Bronchial epithelial cell (primary cell): Measurements from ENCODE around the gene CCL8. TPM values are rescaled to one million over a fixed set of nuclear protein-coding genes. Genes with fewer than 3 reads are reported as not detected.

Experiments used
- DNase-seq: peaks from one replicate; pipeline ENCODE4 v3.0.0-alpha.2; 2010; ENCODE audit warnings: low read depth
- FAIRE-seq: peaks from 2 replicates; lab custom pipeline; 2011; peaks lifted over from hg19 to GRCh38; lab: Jason Lieb, UNC
- H3K27me3 ChIP-seq: 2 replicates; pipeline ENCODE4 v1.5.1; 2011; ENCODE audit warnings: low read length; ENCODE audit not compliant: control insufficient read depth, insufficient read depth
- H3K36me3 ChIP-seq: 2 replicates; pipeline ENCODE4 v1.5.1; 2011; ENCODE audit warnings: low read length; ENCODE audit not compliant: control insufficient read depth, insufficient read depth
- H3K4me3 ChIP-seq: 2 replicates; pipeline ENCODE4 v1.5.1; 2011; ENCODE audit warnings: mild to moderate bottlenecking, low read depth, low read length, control low read depth
- CTCF ChIP-seq: IDR thresholded peaks from 2 replicates; pipeline ENCODE4 v1.5.1; 2011; ENCODE audit warnings: mild to moderate bottlenecking, moderate library complexity, low read length, control low read depth, inconsistent platforms; ENCODE audit not compliant: insufficient read depth, severe bottlenecking
- total RNA-seq: library from RNA; depleted of rRNA; stranded (reverse); fragments of >200 nt; gene quantifications from 2 replicates; pipeline ENCODE4 v1.2.1, GENCODE V29; 2014

Gene CCL8
- total RNA-seq, 1 donor from 2014 or later = not detected

- H3K27me3 ChIP-seq = no peaks in the 10 kb centered on the region
- FAIRE-seq (no peak), DNase-seq (no peak)
- no peak for TF ChIP-seq CTCF
- H3K36me3 ChIP-seq = no peaks in the 10 kb centered on the region
- H3K4me3 ChIP-seq = no peak within 1 kb of the TSS
Observed at GRCh38 chr17:34363183-34363661, 44.0 kb downstream of the CCL8 start, which contains the start of gene CCL1. Gene CCL1, minus strand, starts transcription at chr17:34363233. Its CDS starts 72 bp downstream, at chr17:34363161.

GRCh38 chr17:34364751-34365150, 45.5 kb downstream of the CCL8 start:
- H3K27me3 ChIP-seq = no peaks in the 10 kb centered on the region

DNA sequence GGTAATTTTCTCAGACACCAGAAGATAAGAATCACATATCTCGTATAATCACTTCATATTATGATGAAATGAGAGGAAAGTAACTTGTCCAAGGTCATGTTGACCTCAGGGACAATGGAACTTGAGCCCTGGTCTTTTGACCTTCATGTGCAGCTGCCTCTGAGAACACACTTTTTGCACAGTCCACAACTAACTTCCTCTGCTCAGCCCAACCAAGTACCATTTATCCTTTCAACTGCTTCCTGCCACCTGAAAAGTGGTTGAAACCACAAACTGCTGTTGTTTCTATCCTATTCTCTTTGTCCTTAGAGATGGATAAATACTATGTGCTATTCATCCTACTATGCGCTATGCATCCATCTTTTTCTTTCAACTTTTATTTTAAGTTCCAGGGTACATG, 46.1 kb downstream of the CCL8 start:
- TF ChIP-seq CTCF = no peak
- no peaks in the 10 kb centered on the region for H3K27me3 ChIP-seq
- no peaks in the 10 kb centered on the region for H3K36me3 ChIP-seq
- H3K4me3 ChIP-seq = no peak overlapping the region
- no peak for DNase-seq
- no peak for FAIRE-seq

More at GRCh38 chr17:34364751-34365150, 45.5 kb downstream of the CCL8 start:
- Histone ChIP-seq H3K36me3 (no peaks in the 10 kb centered on the region), H3K4me3 (no peak overlapping the region)
- DNase-seq (no peak), FAIRE-seq (no peak)
- TF ChIP-seq CTCF = no peak

- no peak for TF ChIP-seq CTCF
- Histone ChIP-seq H3K27me3 (no peaks in the 10 kb centered on the region), H3K4me3 (no peak overlapping the region), H3K36me3 (no peaks in the 10 kb centered on the region)
- FAIRE-seq (no peak), DNase-seq (no peak)
Observed at GRCh38 chr17:34366010-34366409, 46.8 kb downstream of the CCL8 start.

DNA sequence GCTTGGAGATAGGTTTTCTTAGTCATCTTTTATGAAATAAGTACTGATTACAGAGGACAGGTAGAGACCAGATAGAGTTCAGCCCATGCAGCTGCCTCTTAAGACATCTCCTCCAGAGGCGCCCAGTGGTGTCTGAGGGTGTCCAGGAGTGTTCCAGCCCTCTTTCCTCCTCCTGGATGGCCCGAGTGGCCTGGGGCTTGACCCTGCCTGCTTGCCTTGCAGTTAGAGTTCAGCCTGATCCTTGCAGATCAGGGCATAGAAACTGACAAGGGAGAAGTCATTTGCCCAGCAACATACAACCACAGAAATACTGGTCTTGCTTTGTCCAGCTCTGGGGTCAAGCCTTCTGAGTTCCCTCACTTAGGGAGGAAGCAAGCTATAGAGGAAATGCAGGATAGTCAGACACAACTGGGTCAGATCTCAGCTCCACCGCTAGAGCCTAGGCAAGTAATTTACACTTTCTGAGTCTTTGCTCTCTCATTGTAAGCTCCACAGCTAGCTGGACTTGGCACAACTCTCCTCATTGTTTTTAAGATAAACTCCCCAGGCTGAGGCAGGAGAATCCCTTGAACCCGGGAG, 47.4 kb downstream of the CCL8 start:
- Histone ChIP-seq H3K36me3 (no peaks in the 10 kb centered on the region), H3K27me3 (no peaks in the 10 kb centered on the region), H3K4me3 (no peak overlapping the region)
- DNase-seq = no peak
- no peak for FAIRE-seq
- no peak for TF ChIP-seq CTCF
